CD14-positive monocyte (primary cell): ENCODE data around the gene CDC42BPG. TPM values are rescaled to one million over a fixed set of nuclear protein-coding genes. Genes with fewer than 3 reads are reported as not detected.

ENCODE experiments used
- DNase-seq, 3 donors: peaks; one replicate each; pipeline ENCODE4 v3.0.0-alpha.2; 2011 to 2022
- H2AFZ ChIP-seq: 2 replicates; pipeline ENCODE4 v1.6.0; 2012; ENCODE audit warnings: mild to moderate bottlenecking, low read depth, low read length, inconsistent platforms; ENCODE audit not compliant: insufficient read depth, poor library complexity, severe bottlenecking
- H3K27ac ChIP-seq, 2 donors: 1 replicate in 1 of 2; 2 replicates in 1 of 2; pipeline ENCODE4 v1.5.1; 2012 to 2013; ENCODE audit warnings: low read length in 2 of 2, control low read depth in 1 of 2, inconsistent platforms in 1 of 2, low read depth in 1 of 2, mild to moderate bottlenecking in 1 of 2
- H3K27me3 ChIP-seq, 2 donors: one replicate each; pipeline versions ENCODE4 v1.6.0 to v1.6.1; 2011 to 2013; ENCODE audit warnings: low read length in 2 of 2; ENCODE audit not compliant: control insufficient read depth in 2 of 2, insufficient read depth in 2 of 2
- H3K36me3 ChIP-seq, 2 donors: replicated peaks in 1 of 2; 1 replicate in 1 of 2; 2 replicates in 1 of 2; pipeline versions ENCODE4 v1.5.1 to v1.6.1; 2012 to 2013; ENCODE audit warnings: low read length in 2 of 2, control low read depth in 1 of 2, inconsistent platforms in 1 of 2, mild to moderate bottlenecking in 1 of 2; ENCODE audit not compliant: insufficient read depth in 2 of 2, control insufficient read depth in 1 of 2
- H3K4me1 ChIP-seq, 2 donors: 1 replicate in 1 of 2; 2 replicates in 1 of 2; pipeline versions ENCODE4 v1.5.1 to v1.6.1; 2012 to 2013; ENCODE audit warnings: low read length in 2 of 2, control low read depth in 1 of 2, inconsistent platforms in 1 of 2, mild to moderate bottlenecking in 1 of 2, moderate library complexity in 1 of 2; ENCODE audit not compliant: insufficient read depth in 2 of 2, control insufficient read depth in 1 of 2
- H3K4me2 ChIP-seq: replicated peaks from 2 replicates; pipeline ENCODE3; 2012; ENCODE audit warnings: low read length, moderate library complexity, mild to moderate bottlenecking; ENCODE audit not compliant: poor library complexity, severe bottlenecking; ENCODE audit errors: extremely low read depth
- H3K4me3 ChIP-seq, 3 experiments: fragments of 200-600 bp in 1 of 3; sonication (generic) in 1 of 3; replicated peaks in 1 of 3; 1 replicate in 2 of 3; 2 replicates in 1 of 3; pipeline ENCODE4 v1.5.1; 2011 to 2013; ENCODE audit warnings: low read length in 3 of 3, mild to moderate bottlenecking in 3 of 3, control low read depth in 2 of 3, low read depth in 2 of 3, inconsistent platforms in 1 of 3, moderate library complexity in 1 of 3
- H3K79me2 ChIP-seq: 2 replicates; pipeline ENCODE4 v1.6.0; 2012; ENCODE audit warnings: mild to moderate bottlenecking, control low read depth, inconsistent platforms, low read length, moderate library complexity; ENCODE audit not compliant: insufficient read depth
- H3K9ac ChIP-seq: 2 replicates; pipeline ENCODE4 v1.6.0; 2017; ENCODE audit warnings: low read length, mild to moderate bottlenecking; ENCODE audit not compliant: insufficient read depth, poor library complexity, severe bottlenecking
- H3K9me3 ChIP-seq, 2 donors: replicated peaks in 1 of 2; 1 replicate in 1 of 2; 2 replicates in 1 of 2; pipeline versions ENCODE4 v1.5.1 to v1.6.1; 2012 to 2013; ENCODE audit warnings: low read length in 2 of 2, control low read depth in 1 of 2; ENCODE audit not compliant: control insufficient read depth in 1 of 2, insufficient read depth in 1 of 2
- H4K20me1 ChIP-seq: 2 replicates; pipeline ENCODE4 v1.6.0; 2012; ENCODE audit warnings: mild to moderate bottlenecking, low read length, control low read depth, moderate library complexity; ENCODE audit not compliant: insufficient read depth
- H3K27ac Mint-ChIP-seq, 7 donors: one replicate each; pipeline ENCODE4 v1.8.0; 2020; ENCODE audit warnings: mild to moderate bottlenecking in 7 of 7, mixed read lengths in 7 of 7, moderate library complexity in 6 of 7, inconsistent platforms in 2 of 7
- H3K27me3 Mint-ChIP-seq, 3 donors: one replicate each; pipeline ENCODE4 v1.8.0; 2021 to 2022; ENCODE audit warnings: low read depth in 3 of 3, mild to moderate bottlenecking in 3 of 3, mixed read lengths in 3 of 3, moderate library complexity in 3 of 3, inconsistent platforms in 1 of 3
- H3K36me3 Mint-ChIP-seq, 2 donors: one replicate each; pipeline ENCODE4 v1.8.0; 2020; ENCODE audit warnings: mixed read lengths in 2 of 2, inconsistent platforms in 1 of 2, mild to moderate bottlenecking in 1 of 2
- H3K4me1 Mint-ChIP-seq: one replicate; pipeline ENCODE4 v1.8.0; 2020; ENCODE audit warnings: mild to moderate bottlenecking, mixed read lengths
- H3K4me3 Mint-ChIP-seq, 2 donors: one replicate each; pipeline ENCODE4 v1.8.0; 2020; ENCODE audit warnings: mild to moderate bottlenecking in 2 of 2, mixed read lengths in 2 of 2, moderate library complexity in 1 of 2
- H3K9me3 Mint-ChIP-seq, 7 donors: one replicate each; pipeline ENCODE4 v1.8.0; 2020 to 2022; ENCODE audit warnings: mixed read lengths in 7 of 7, mild to moderate bottlenecking in 6 of 7, moderate library complexity in 6 of 7, inconsistent platforms in 2 of 7
- WGBS: methylation state at CpG from one replicate; pipeline ENCODE4 v1.1.5; 2013; ENCODE audit warnings: missing lambda C conversion rate; ENCODE audit not compliant: insufficient coverage; 5-methylcytosine and 5-hydroxymethylcytosine counted together
- intact Hi-C, 2 donors: fragments of 100-400 bp; cut with micrococcal nuclease; formaldehyde crosslinking; loops; one replicate each; pipeline versions ENCODE4 v1.15.0 to v1.15.1; 2023
- polyA plus RNA-seq, 3 donors: library from polyadenylated mRNA; depleted of rRNA in 1 of 3; unstranded in 2 of 3; stranded (reverse) in 1 of 3; fragments of 300-500 nt in 2 of 3; fragments of >200 nt in 1 of 3; fragmentation: Illumina TruSeq in 2 of 3; gene quantifications; 1 replicate in 2 of 3; 2 replicates in 1 of 3; pipeline ENCODE4 v1.2.3, GENCODE V29; 2012 to 2021
- TF ChIP-seq, protein P1 (sequence below): fragments of 200-600 bp; IDR thresholded peaks from one replicate; pipeline ENCODE4 v1.8.0; 2022; ENCODE audit warnings: antibody characterized with exemption, mild to moderate bottlenecking

The CDC42BPG gene
- polyA plus RNA-seq, 3 donors, result 0.23 TPM; not detected in 2

DNA sequence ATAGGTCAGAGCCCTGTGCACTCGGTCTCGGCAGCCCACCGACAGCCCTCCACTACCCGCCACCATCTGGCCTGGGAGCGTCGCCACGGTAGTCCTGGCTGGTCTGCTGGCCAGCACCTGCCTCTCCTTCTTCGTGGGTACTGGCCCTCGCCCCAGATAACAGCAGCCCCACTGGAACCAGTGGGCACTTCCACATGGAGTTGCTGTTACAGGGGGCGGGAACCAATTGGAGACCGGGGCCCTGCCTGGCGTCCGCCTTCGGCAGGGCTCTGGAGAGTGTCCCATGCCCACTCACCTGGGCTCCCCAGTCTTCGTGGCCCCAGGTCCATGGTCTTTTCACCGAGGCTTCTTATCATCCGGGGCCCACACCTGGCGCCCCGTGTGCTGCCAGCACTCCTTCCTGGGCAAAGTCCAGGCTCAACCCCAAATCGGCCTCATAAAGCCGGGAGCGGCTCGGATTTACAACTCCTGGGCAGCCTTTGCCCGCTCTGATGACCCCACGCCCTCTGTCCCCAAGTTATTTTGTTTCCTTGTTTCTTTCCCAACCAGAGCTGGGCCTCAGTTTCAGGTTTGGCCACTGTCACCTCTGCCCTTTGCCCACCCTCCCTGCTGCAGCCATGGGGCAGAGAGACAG, 46.9 kb upstream of the CDC42BPG start:
- Histone ChIP-seq H3K9me3 (no peaks in the 10 kb centered on the region), H4K20me1 (peaks cover 6% of the 10 kb centered on the region)
- intact Hi-C loops, result no loop called here

DNA sequence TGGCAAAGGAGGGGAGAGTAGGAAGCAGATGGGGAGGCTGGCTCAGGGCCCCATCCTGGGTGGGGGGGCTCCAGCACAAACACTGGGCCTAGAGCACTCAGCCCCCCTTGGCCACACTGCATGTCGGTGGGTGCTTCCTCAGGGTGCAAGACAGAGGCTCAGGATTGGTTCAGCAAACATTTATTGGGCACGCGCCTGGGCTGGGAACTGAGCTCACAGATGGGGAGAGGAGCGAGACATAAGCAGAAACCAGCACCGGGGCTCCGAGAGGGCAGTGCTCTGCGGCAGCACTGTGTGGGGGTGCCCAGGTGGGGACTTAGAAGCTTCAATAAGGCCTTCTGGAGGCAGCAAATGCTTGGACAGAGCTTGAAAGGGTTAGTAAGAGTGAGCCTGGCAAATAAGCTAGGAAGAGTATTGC, 46.1 kb upstream of the CDC42BPG start:
- H3K27ac ChIP-seq, result no peak overlapping the region
- H3K9ac ChIP-seq, result no peak overlapping the region
- peaks cover 40 to 45% of the 10 kb centered on the region in 2 donors for H3K4me1 ChIP-seq
- H3K4me2 ChIP-seq, result no peak overlapping the region
- no peak overlapping the region for H2AFZ ChIP-seq
- 98% methylated on average over 4 of the region's 7 CpGs for WGBS
- H3K36me3 Mint-ChIP-seq, result peaks cover 4 to 5% of the 10 kb centered on the region in 2 donors
- TF ChIP-seq, protein P1, sequence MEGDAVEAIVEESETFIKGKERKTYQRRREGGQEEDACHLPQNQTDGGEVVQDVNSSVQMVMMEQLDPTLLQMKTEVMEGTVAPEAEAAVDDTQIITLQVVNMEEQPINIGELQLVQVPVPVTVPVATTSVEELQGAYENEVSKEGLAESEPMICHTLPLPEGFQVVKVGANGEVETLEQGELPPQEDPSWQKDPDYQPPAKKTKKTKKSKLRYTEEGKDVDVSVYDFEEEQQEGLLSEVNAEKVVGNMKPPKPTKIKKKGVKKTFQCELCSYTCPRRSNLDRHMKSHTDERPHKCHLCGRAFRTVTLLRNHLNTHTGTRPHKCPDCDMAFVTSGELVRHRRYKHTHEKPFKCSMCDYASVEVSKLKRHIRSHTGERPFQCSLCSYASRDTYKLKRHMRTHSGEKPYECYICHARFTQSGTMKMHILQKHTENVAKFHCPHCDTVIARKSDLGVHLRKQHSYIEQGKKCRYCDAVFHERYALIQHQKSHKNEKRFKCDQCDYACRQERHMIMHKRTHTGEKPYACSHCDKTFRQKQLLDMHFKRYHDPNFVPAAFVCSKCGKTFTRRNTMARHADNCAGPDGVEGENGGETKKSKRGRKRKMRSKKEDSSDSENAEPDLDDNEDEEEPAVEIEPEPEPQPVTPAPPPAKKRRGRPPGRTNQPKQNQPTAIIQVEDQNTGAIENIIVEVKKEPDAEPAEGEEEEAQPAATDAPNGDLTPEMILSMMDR, result no peak
- H4K20me1 ChIP-seq, result peaks cover 6% of the 10 kb centered on the region
- no peak overlapping the region for H3K4me3 ChIP-seq
- H3K9me3 ChIP-seq, result no peaks in the 10 kb centered on the region
- H3K27me3 Mint-ChIP-seq, result peaks cover 4 to 7% (median 5%) of the 10 kb centered on the region in 3 donors
- H3K4me1 Mint-ChIP-seq, result peaks cover 33% of the 10 kb centered on the region
- no peak for DNase-seq
- peaks cover 7 to 9% of the 10 kb centered on the region in 2 donors for H3K36me3 ChIP-seq
- no peaks in the 10 kb centered on the region for H3K27me3 ChIP-seq
- H3K9me3 Mint-ChIP-seq, result no peaks in the 10 kb centered on the region
- H3K27ac Mint-ChIP-seq, result peak overlapping the region in 1 of 7 donors; percentile 40
- intact Hi-C loops, result no loop called here
- H3K4me3 Mint-ChIP-seq, result peak overlapping the region in 1 of 2 donors; percentile 37
- H3K79me2 ChIP-seq, result no peaks in the 10 kb centered on the region

More for the DNA sequence above, 46.9 kb upstream of the CDC42BPG start:
- WGBS, result 97% methylated on average over 23 of the region's 25 CpGs
- H3K4me1 ChIP-seq, result peaks cover 32 to 37% of the 10 kb centered on the region in 2 donors
- DNase-seq, result no peak
- peaks cover 4 to 7% (median 5%) of the 10 kb centered on the region in 3 donors for H3K27me3 Mint-ChIP-seq
- no peak overlapping the region for H2AFZ ChIP-seq
- H3K4me3 Mint-ChIP-seq, result no peak overlapping the region
- peaks cover 11 to 12% of the 10 kb centered on the region in 2 donors for H3K36me3 Mint-ChIP-seq
- no peaks in the 10 kb centered on the region for H3K79me2 ChIP-seq
- H3K4me1 Mint-ChIP-seq, result peaks cover 26% of the 10 kb centered on the region
- H3K36me3 ChIP-seq, result peaks cover 13 to 17% of the 10 kb centered on the region in 2 donors
- H3K27ac ChIP-seq, result no peak overlapping the region
- no peaks in the 10 kb centered on the region for H3K9me3 Mint-ChIP-seq
- TF ChIP-seq, protein P1, result no peak
- no peak overlapping the region for H3K27ac Mint-ChIP-seq
- H3K4me3 ChIP-seq, result no peak overlapping the region
- no peak overlapping the region for H3K4me2 ChIP-seq
- no peaks in the 10 kb centered on the region for H3K27me3 ChIP-seq
- H3K9ac ChIP-seq, result no peak overlapping the region
